ENCODE measurements around the gene EPC1.

DNA sequence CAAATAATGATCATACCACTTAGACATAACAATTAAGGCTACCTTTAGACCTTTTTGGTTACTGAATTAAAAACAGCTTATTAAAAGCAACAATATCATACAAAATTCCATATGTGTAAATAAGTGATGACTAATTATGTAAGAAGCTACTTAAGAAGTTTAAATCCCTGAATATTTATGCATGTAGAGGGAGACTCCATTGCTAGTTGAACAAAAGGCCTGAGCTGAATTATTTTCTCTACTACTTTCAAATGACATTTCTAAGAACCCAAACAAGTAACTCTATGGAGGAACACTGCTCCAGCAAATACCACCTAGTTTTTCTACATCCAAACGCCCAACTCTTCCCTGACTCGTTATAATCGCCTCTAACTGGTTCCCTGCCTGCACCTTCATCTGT is 31.5 kb downstream of the EPC1 start:
- TF ChIP-seq, protein P1, sequence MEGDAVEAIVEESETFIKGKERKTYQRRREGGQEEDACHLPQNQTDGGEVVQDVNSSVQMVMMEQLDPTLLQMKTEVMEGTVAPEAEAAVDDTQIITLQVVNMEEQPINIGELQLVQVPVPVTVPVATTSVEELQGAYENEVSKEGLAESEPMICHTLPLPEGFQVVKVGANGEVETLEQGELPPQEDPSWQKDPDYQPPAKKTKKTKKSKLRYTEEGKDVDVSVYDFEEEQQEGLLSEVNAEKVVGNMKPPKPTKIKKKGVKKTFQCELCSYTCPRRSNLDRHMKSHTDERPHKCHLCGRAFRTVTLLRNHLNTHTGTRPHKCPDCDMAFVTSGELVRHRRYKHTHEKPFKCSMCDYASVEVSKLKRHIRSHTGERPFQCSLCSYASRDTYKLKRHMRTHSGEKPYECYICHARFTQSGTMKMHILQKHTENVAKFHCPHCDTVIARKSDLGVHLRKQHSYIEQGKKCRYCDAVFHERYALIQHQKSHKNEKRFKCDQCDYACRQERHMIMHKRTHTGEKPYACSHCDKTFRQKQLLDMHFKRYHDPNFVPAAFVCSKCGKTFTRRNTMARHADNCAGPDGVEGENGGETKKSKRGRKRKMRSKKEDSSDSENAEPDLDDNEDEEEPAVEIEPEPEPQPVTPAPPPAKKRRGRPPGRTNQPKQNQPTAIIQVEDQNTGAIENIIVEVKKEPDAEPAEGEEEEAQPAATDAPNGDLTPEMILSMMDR (IDR thresholded peaks at IDR 0.05; ENCODE audit: low read length), result no peak
- TF ChIP-seq EZH2 (optimal IDR thresholded peaks at IDR 0.05; ENCODE audit: low read depth, low read length) (no peak), EZH2phosphoT487 (IDR thresholded peaks at IDR 0.05; ENCODE audit: low read length) (no peak)
